Adipocyte (in vitro differentiated cells): ENCODE results near the gene AGK.
A peak's percentile ranks its signal among the peaks of the same experiment; 100 is the strongest.
"Not testable (repeated sequence)": the region's sequence is repeated elsewhere in the genome, so short reads cannot be mapped to it uniquely, and the experiment has no call there.

Experiments used
- DNase-seq: peaks from one replicate; pipeline ENCODE4 v3.0.0-alpha.2; 2015; ENCODE audit warnings: low read depth
- H3K27me3 ChIP-seq: replicated peaks from 2 replicates; pipeline ENCODE4 v1.7.0; 2013; ENCODE audit warnings: mild to moderate bottlenecking, low read length, moderate library complexity; ENCODE audit not compliant: control insufficient read depth, insufficient read depth
- H3K36me3 ChIP-seq: 2 replicates; pipeline ENCODE4 v1.7.0; 2013; ENCODE audit warnings: low read length, mild to moderate bottlenecking, moderate library complexity; ENCODE audit not compliant: control insufficient read depth, insufficient read depth, severe bottlenecking
- H3K4me1 ChIP-seq: 2 replicates; pipeline ENCODE4 v1.7.0; 2013; ENCODE audit warnings: mild to moderate bottlenecking, low read length, moderate library complexity; ENCODE audit not compliant: control insufficient read depth, insufficient read depth
- H3K4me3 ChIP-seq: 2 replicates; pipeline ENCODE4 v1.7.0; 2013; ENCODE audit warnings: mild to moderate bottlenecking, low read length, moderate library complexity
- H3K9ac ChIP-seq: 2 replicates; pipeline ENCODE4 v1.7.0; 2013; ENCODE audit warnings: mild to moderate bottlenecking, low read length, moderate library complexity
- H3K9me3 ChIP-seq: 2 replicates; pipeline ENCODE4 v1.7.0; 2013; ENCODE audit warnings: mild to moderate bottlenecking, low read length, moderate library complexity; ENCODE audit not compliant: control insufficient read depth

AGK gene

GRCh38 chr7:141689072-141689825 is 138.0 kb downstream of the AGK start:
- H3K9ac ChIP-seq, H3K36me3 ChIP-seq, DNase-seq, H3K9me3 ChIP-seq, H3K27me3 ChIP-seq, H3K4me3 ChIP-seq: not testable (repeated sequence)
- peaks cover 24% of the 10 kb centered on the region for H3K4me1 ChIP-seq

GRCh38 chr7:141691540-141691939 is 140.3 kb downstream of the AGK start:
- no peak for DNase-seq
- no peaks in the 10 kb centered on the region for H3K9me3 ChIP-seq
- H3K4me1 ChIP-seq = peaks cover 9% of the 10 kb centered on the region
- no peak overlapping the region for H3K9ac ChIP-seq
- H3K4me3 ChIP-seq = no peak overlapping the region
- H3K27me3 ChIP-seq = no peaks in the 10 kb centered on the region
- no peaks in the 10 kb centered on the region for H3K36me3 ChIP-seq

- Histone ChIP-seq H3K4me3 (no peak overlapping the region), H3K9ac (no peak overlapping the region), H3K36me3 (no peaks in the 10 kb centered on the region), H3K9me3 (no peaks in the 10 kb centered on the region), H3K4me1 (peaks cover 5% of the 10 kb centered on the region), H3K27me3 (no peaks in the 10 kb centered on the region)
- DNase-seq = no peak
These were observed 140.8 kb downstream of the AGK start for GRCh38 chr7:141691961-141692360.

GRCh38 chr7:141693082-141693481 is 141.9 kb downstream of the AGK start:
- Histone ChIP-seq H3K36me3 (no peaks in the 10 kb centered on the region), H3K9me3 (no peaks in the 10 kb centered on the region)
- no peak for DNase-seq

GRCh38 chr7:141695803-141696289 is 144.6 kb downstream of the AGK start:
- Histone ChIP-seq H3K9ac (no peak overlapping the region), H3K4me1 (peaks cover 4% of the 10 kb centered on the region), H3K4me3 (no peak overlapping the region), H3K27me3 (no peaks in the 10 kb centered on the region), H3K9me3 (no peaks in the 10 kb centered on the region), H3K36me3 (no peaks in the 10 kb centered on the region)
- no peak for DNase-seq

More at GRCh38 chr7:141693082-141693481, 141.9 kb downstream of the AGK start:
- Histone ChIP-seq H3K4me3 (no peak overlapping the region), H3K27me3 (no peaks in the 10 kb centered on the region), H3K4me1 (no peaks in the 10 kb centered on the region), H3K9ac (no peak overlapping the region)

- no peaks in the 10 kb centered on the region for H3K9me3 ChIP-seq
These were observed 145.1 kb downstream of the AGK start for GRCh38 chr7:141696348-141696747.

GRCh38 chr7:141697211-141697871 is 146.1 kb downstream of the AGK start:
- Histone ChIP-seq H3K27me3 (no peaks in the 10 kb centered on the region), H3K4me3 (no peak overlapping the region), H3K4me1 (peaks cover 8% of the 10 kb centered on the region), H3K36me3 (no peaks in the 10 kb centered on the region), H3K9ac (no peak overlapping the region), H3K9me3 (no peaks in the 10 kb centered on the region)
- no peak for DNase-seq

More at GRCh38 chr7:141696348-141696747, 145.1 kb downstream of the AGK start:
- Histone ChIP-seq H3K9ac (no peak overlapping the region), H3K27me3 (no peaks in the 10 kb centered on the region), H3K36me3 (no peaks in the 10 kb centered on the region), H3K4me1 (peaks cover 6% of the 10 kb centered on the region), H3K4me3 (no peak overlapping the region)
- DNase-seq = no peak

GRCh38 chr7:141698247-141699015 is 147.2 kb downstream of the AGK start:
- Histone ChIP-seq H3K4me1 (peaks cover 11% of the 10 kb centered on the region), H3K9me3 (no peaks in the 10 kb centered on the region), H3K27me3 (no peaks in the 10 kb centered on the region), H3K36me3 (no peaks in the 10 kb centered on the region), H3K4me3 (no peak overlapping the region), H3K9ac (no peak overlapping the region)
- DNase-seq = no peak

- Histone ChIP-seq H3K4me1 (peaks cover 11% of the 10 kb centered on the region), H3K4me3 (no peak overlapping the region), H3K36me3 (no peaks in the 10 kb centered on the region), H3K27me3 (no peaks in the 10 kb centered on the region), H3K9ac (no peak overlapping the region), H3K9me3 (no peaks in the 10 kb centered on the region)
- no peak for DNase-seq
These were observed 148.7 kb downstream of the AGK start for GRCh38 chr7:141699860-141700259.

GRCh38 chr7:141700296-141700847 is 149.2 kb downstream of the AGK start:
- Histone ChIP-seq H3K4me1 (peaks cover 11% of the 10 kb centered on the region), H3K27me3 (no peaks in the 10 kb centered on the region), H3K9ac (peak overlapping the region; percentile 39), H3K4me3 (peak overlapping the region; percentile 73), H3K9me3 (no peaks in the 10 kb centered on the region), H3K36me3 (no peaks in the 10 kb centered on the region)
- peak; percentile 24 for DNase-seq
